IPS-18a (cell line): ENCODE measurements around the gene RBM28.

ENCODE experiments used
- H3K27ac ChIP-seq: one replicate; pipeline ENCODE4 v1.5.1; 2013; ENCODE audit warnings: low read length
- H3K27me3 ChIP-seq: one replicate; pipeline ENCODE4 v1.6.1; 2013; ENCODE audit warnings: mild to moderate bottlenecking, low read length; ENCODE audit not compliant: control insufficient read depth, insufficient read depth
- H3K36me3 ChIP-seq: one replicate; pipeline ENCODE4 v1.6.1; 2013; ENCODE audit warnings: low read depth, low read length; ENCODE audit not compliant: control insufficient read depth
- H3K4me1 ChIP-seq: one replicate; pipeline ENCODE4 v1.6.1; 2013; ENCODE audit warnings: low read depth, low read length; ENCODE audit not compliant: control insufficient read depth
- H3K4me3 ChIP-seq: one replicate; pipeline ENCODE4 v1.5.1; 2013; ENCODE audit warnings: low read length
- H3K9ac ChIP-seq: one replicate; pipeline ENCODE4 v1.6.1; 2013; ENCODE audit warnings: mild to moderate bottlenecking, low read length, moderate library complexity
- H3K9me3 ChIP-seq: one replicate; pipeline ENCODE4 v1.6.1; 2013; ENCODE audit warnings: low read depth, low read length; ENCODE audit not compliant: control insufficient read depth

RBM28 gene

GRCh38 chr7:128264477-128264876 lies 79.2 kb downstream of the RBM28 start:
- Histone ChIP-seq H3K9me3 (no peaks in the 10 kb centered on the region), H3K9ac (no peak overlapping the region), H3K27ac (no peak overlapping the region), H3K4me1 (peaks cover 33% of the 10 kb centered on the region), H3K27me3 (no peaks in the 10 kb centered on the region), H3K36me3 (no peaks in the 10 kb centered on the region), H3K4me3 (no peak overlapping the region)

- Histone ChIP-seq H3K27me3 (no peaks in the 10 kb centered on the region), H3K4me3 (no peak overlapping the region), H3K9me3 (no peaks in the 10 kb centered on the region), H3K36me3 (no peaks in the 10 kb centered on the region), H3K4me1 (peaks cover 37% of the 10 kb centered on the region), H3K9ac (no peak overlapping the region), H3K27ac (no peak overlapping the region)
These were observed 80.3 kb downstream of the RBM28 start for GRCh38 chr7:128263420-128263819.

GRCh38 chr7:128262273-128263028 lies 81.3 kb downstream of the RBM28 start:
- Histone ChIP-seq H3K9me3 (no peaks in the 10 kb centered on the region), H3K27ac (no peak overlapping the region), H3K27me3 (no peaks in the 10 kb centered on the region), H3K4me3 (no peak overlapping the region), H3K36me3 (no peaks in the 10 kb centered on the region), H3K4me1 (peaks cover 31% of the 10 kb centered on the region), H3K9ac (no peak overlapping the region)

- H3K27ac ChIP-seq, result no peak overlapping the region
These were observed 83.5 kb downstream of the RBM28 start for GRCh38 chr7:128260069-128260795.

GRCh38 chr7:128259131-128260061 lies 84.3 kb downstream of the RBM28 start:
- Histone ChIP-seq H3K4me1 (peaks cover 15% of the 10 kb centered on the region), H3K27ac (no peak overlapping the region), H3K4me3 (no peak overlapping the region), H3K9ac (no peak overlapping the region), H3K36me3 (no peaks in the 10 kb centered on the region), H3K9me3 (no peaks in the 10 kb centered on the region), H3K27me3 (no peaks in the 10 kb centered on the region)

More at GRCh38 chr7:128260069-128260795, 83.5 kb downstream of the RBM28 start:
- no peak overlapping the region for H3K9ac ChIP-seq
- H3K4me1 ChIP-seq, result peaks cover 15% of the 10 kb centered on the region
- H3K27me3 ChIP-seq, result no peaks in the 10 kb centered on the region
- H3K4me3 ChIP-seq, result no peak overlapping the region
- H3K9me3 ChIP-seq, result no peaks in the 10 kb centered on the region
- no peaks in the 10 kb centered on the region for H3K36me3 ChIP-seq

- no peaks in the 10 kb centered on the region for H3K9me3 ChIP-seq
- no peaks in the 10 kb centered on the region for H3K27me3 ChIP-seq
- no peak overlapping the region for H3K4me3 ChIP-seq
- no peak overlapping the region for H3K9ac ChIP-seq
- peaks cover 10% of the 10 kb centered on the region for H3K4me1 ChIP-seq
- H3K36me3 ChIP-seq, result no peaks in the 10 kb centered on the region
- H3K27ac ChIP-seq, result no peak overlapping the region
These were observed 86.2 kb downstream of the RBM28 start for GRCh38 chr7:128257458-128257857.

- H3K4me3 ChIP-seq, result no peak overlapping the region
- no peaks in the 10 kb centered on the region for H3K36me3 ChIP-seq
- no peaks in the 10 kb centered on the region for H3K27me3 ChIP-seq
- no peaks in the 10 kb centered on the region for H3K9me3 ChIP-seq
- H3K4me1 ChIP-seq, result peaks cover 10% of the 10 kb centered on the region
- H3K9ac ChIP-seq, result no peak overlapping the region
- no peak overlapping the region for H3K27ac ChIP-seq
These were observed 88.4 kb downstream of the RBM28 start for GRCh38 chr7:128255271-128255670.

GRCh38 chr7:128254470-128254869 lies 89.2 kb downstream of the RBM28 start:
- no peak overlapping the region for H3K4me3 ChIP-seq
- no peaks in the 10 kb centered on the region for H3K36me3 ChIP-seq
- H3K9ac ChIP-seq, result no peak overlapping the region
- peaks cover 4% of the 10 kb centered on the region for H3K4me1 ChIP-seq
- no peaks in the 10 kb centered on the region for H3K27me3 ChIP-seq
- H3K27ac ChIP-seq, result no peak overlapping the region
- no peaks in the 10 kb centered on the region for H3K9me3 ChIP-seq

GRCh38 chr7:128253701-128254100 lies 90.0 kb downstream of the RBM28 start:
- H3K4me3 ChIP-seq, result no peak overlapping the region
- no peak overlapping the region for H3K27ac ChIP-seq
- no peak overlapping the region for H3K9ac ChIP-seq
- no peaks in the 10 kb centered on the region for H3K4me1 ChIP-seq
- no peaks in the 10 kb centered on the region for H3K36me3 ChIP-seq
- no peaks in the 10 kb centered on the region for H3K9me3 ChIP-seq
- H3K27me3 ChIP-seq, result no peaks in the 10 kb centered on the region

GRCh38 chr7:128251337-128251736 lies 92.4 kb downstream of the RBM28 start:
- Histone ChIP-seq H3K27ac (no peak overlapping the region), H3K27me3 (no peaks in the 10 kb centered on the region), H3K9ac (no peak overlapping the region), H3K4me1 (no peaks in the 10 kb centered on the region), H3K9me3 (no peaks in the 10 kb centered on the region), H3K36me3 (no peaks in the 10 kb centered on the region), H3K4me3 (no peak overlapping the region)
